A549 (cell line): Measurements from ENCODE around the gene UCP3. TPM values are rescaled to one million over a fixed set of nuclear protein-coding genes. Genes with fewer than 3 reads are reported as not detected.
A peak's percentile ranks its signal among the peaks of the same experiment; 100 is the strongest.

ENCODE experiments used
- ATAC-seq, 2 experiments: fragments of 200-7000 bp in 1 of 2; fragments of >200 bp in 1 of 2; cut with Nextera tagmentation in 1 of 2; cut with Tn5 transposase in 1 of 2; 3 replicates each; pipeline versions ENCODE4 v1.8.0 to v1.9.1; 2018 to 2020; ENCODE audit warnings: mild to moderate bottlenecking in 1 of 2, moderate library complexity in 1 of 2
- CTCF ChIA-PET: fragments of 300-600 bp; sonication (Branson Sonifier 250); formaldehyde crosslinking; extraction: SDS; loops from one replicate; lab custom pipeline; 2021; ENCODE audit warnings: antibody characterized with exemption, inconsistent platforms; lab: Yijun Ruan, JAX
- POLR2A ChIA-PET: fragments of 350-600 bp; formaldehyde crosslinking; extraction: SDS; loops from one replicate; lab custom pipeline; 2021; ENCODE audit warnings: antibody characterized with exemption, inconsistent platforms; lab: Yijun Ruan, JAX
- DNase-seq, 2 experiments: peaks; one replicate each; pipeline versions ENCODE4 v3.0.0 to v3.0.0-alpha.2; 2011 to 2016; ENCODE audit warnings: low read depth in 1 of 2, low spot score in 1 of 2
- FAIRE-seq: peaks from 2 replicates; lab custom pipeline; 2011; peaks lifted over from hg19 to GRCh38; lab: Jason Lieb, UNC
- H3K27ac ChIP-seq, 2 experiments: fragments of >200 bp; sonication (Bioruptor Twin); formaldehyde crosslinking; 3 replicates each; pipeline ENCODE4 v1.5.1; 2016 to 2017
- H3K4me1 ChIP-seq: fragments of >200 bp; sonication (Bioruptor Twin); formaldehyde crosslinking; 3 replicates; pipeline ENCODE4 v1.6.1; 2016
- H3K4me2 ChIP-seq: fragments of >200 bp; sonication (Bioruptor Twin); formaldehyde crosslinking; 3 replicates; pipeline ENCODE4 v1.6.1; 2016
- H3K4me3 ChIP-seq: fragments of >200 bp; sonication (Bioruptor Twin); formaldehyde crosslinking; 3 replicates; pipeline ENCODE4 v1.5.1; 2016
- H3K9me3 ChIP-seq: fragments of >200 bp; sonication (Bioruptor Twin); formaldehyde crosslinking; 3 replicates; pipeline ENCODE4 v1.6.1; 2016
- ATOH8 ChIP-seq: fragments of 250-450 bp; sonication (Bioruptor Pico); IDR thresholded peaks from 2 replicates; pipeline ENCODE4 v1.5.0; 2020; ENCODE audit warnings: low read depth, mild to moderate bottlenecking, moderate library complexity
- CEBPB ChIP-seq, 2 experiments: fragments of >200 bp in 1 of 2; sonication (Bioruptor Twin) in 1 of 2; formaldehyde crosslinking in 1 of 2; IDR thresholded peaks; 2 replicates each; pipeline ENCODE4 v1.6.1; 2012 to 2016
- CTCF ChIP-seq: fragments of >200 bp; sonication (Bioruptor Twin); formaldehyde crosslinking; IDR thresholded peaks from 3 replicates; pipeline ENCODE4 v1.5.1; 2016
- FOSB ChIP-seq: fragments of 250-450 bp; sonication (Bioruptor Pico); IDR thresholded peaks from 2 replicates; pipeline ENCODE4 v1.5.0; 2020; ENCODE audit warnings: mild to moderate bottlenecking, moderate library complexity
- FOXS1 ChIP-seq: fragments of 250-450 bp; sonication (Bioruptor Pico); IDR thresholded peaks from 2 replicates; pipeline ENCODE4 v1.5.0; 2020; ENCODE audit warnings: mild to moderate bottlenecking, moderate library complexity
- HDAC2 ChIP-seq: fragments of 200-600 bp; sonication (generic); IDR thresholded peaks from 2 replicates; pipeline ENCODE4 v1.6.1; 2016
- HES2 ChIP-seq: fragments of >200 bp; sonication (Bioruptor Twin); formaldehyde crosslinking; IDR thresholded peaks from 2 replicates; pipeline ENCODE4 v1.6.1; 2016
- HOXA7 ChIP-seq: fragments of 250-450 bp; sonication (Bioruptor Pico); IDR thresholded peaks from 2 replicates; pipeline ENCODE4 v1.5.0; 2020; ENCODE audit warnings: mild to moderate bottlenecking, moderate library complexity
- JUNB ChIP-seq: fragments of >200 bp; sonication (Bioruptor Twin); formaldehyde crosslinking; IDR thresholded peaks from 2 replicates; pipeline ENCODE4 v1.6.1; 2016
- MAX ChIP-seq: IDR thresholded peaks from 2 replicates; pipeline ENCODE4 v1.6.1; 2012
- MAZ ChIP-seq: fragments of 150-350 bp; IDR thresholded peaks from 2 replicates; pipeline ENCODE4 v1.6.1; 2014; ENCODE audit warnings: antibody characterized with exemption, low read depth, low read length, borderline replicate concordance
- MYC ChIP-seq: IDR thresholded peaks from 2 replicates; pipeline ENCODE4 v1.6.1; 2012; ENCODE audit warnings: mild to moderate bottlenecking, inconsistent platforms, low read length, improper control_type of control experiment, borderline replicate concordance
- POLR2A ChIP-seq: IDR thresholded peaks from 2 replicates; pipeline ENCODE4 v1.6.1; 2012; ENCODE audit warnings: mild to moderate bottlenecking, low read length
- POLR2AphosphoS2 ChIP-seq: conservative IDR thresholded peaks from 2 replicates; pipeline ENCODE4 v1.6.1; 2012; ENCODE audit warnings: low read length, improper control_type of control experiment, inconsistent platforms
- RARB ChIP-seq: fragments of 250-450 bp; sonication (Bioruptor Pico); IDR thresholded peaks from 2 replicates; pipeline ENCODE4 v1.8.0; 2021; ENCODE audit warnings: mild to moderate bottlenecking, moderate library complexity
- RCOR1 ChIP-seq: fragments of 150-350 bp; IDR thresholded peaks from 2 replicates; pipeline ENCODE4 v1.6.1; 2014; ENCODE audit warnings: antibody characterized with exemption, low read length, low read depth
- RFX5 ChIP-seq: fragments of 450-650 bp; IDR thresholded peaks from 2 replicates; pipeline ENCODE4 v1.7.1; 2014; ENCODE audit warnings: antibody characterized with exemption, mild to moderate bottlenecking, moderate library complexity
- RNF2 ChIP-seq: fragments of 200-600 bp; sonication (generic); IDR thresholded peaks from 2 replicates; pipeline ENCODE4 v1.6.1; 2016; ENCODE audit warnings: low read depth, mild to moderate bottlenecking, antibody characterized with exemption, moderate library complexity, borderline replicate concordance
- ZFP36 ChIP-seq: fragments of 450-650 bp; IDR thresholded peaks from 2 replicates; pipeline ENCODE4 v1.6.1; 2014; ENCODE audit warnings: borderline replicate concordance; ENCODE audit not compliant: partially characterized antibody
- ZNF302 ChIP-seq: fragments of 250-450 bp; sonication (Bioruptor Pico); IDR thresholded peaks from 2 replicates; pipeline ENCODE4 v1.9.0; 2021; ENCODE audit warnings: inconsistent platforms, mild to moderate bottlenecking, moderate library complexity
- ZSCAN20 ChIP-seq: fragments of 250-450 bp; sonication (Bioruptor Pico); IDR thresholded peaks from 2 replicates; pipeline ENCODE4 v1.8.0; 2022; ENCODE audit warnings: mild to moderate bottlenecking, moderate library complexity
- WGBS: methylation state at CpG from one replicate; pipeline ENCODE4 v1.1.6; 2017; ENCODE audit errors: missing lambda C conversion rate; 5-methylcytosine and 5-hydroxymethylcytosine counted together
- polyA plus RNA-seq, 4 experiments: library from polyadenylated mRNA; depleted of rRNA in 3 of 4; stranded (reverse); fragments of >200 nt; fragmentation: RNase III in 1 of 4; extraction: RNeasy Plus Mini Kit Qiagen cat#74134 plus additional on column Dnase treatment in 1 of 4; gene quantifications; 2 replicates in 3 of 4; 3 replicates in 1 of 4; pipeline ENCODE4 v1.2.3, GENCODE V29; 2011 to 2017
- TF ChIP-seq, protein P1 (sequence below): fragments of 200-600 bp; sonication (generic); IDR thresholded peaks from 2 replicates; pipeline ENCODE4 v1.6.1; 2016; ENCODE audit warnings: antibody characterized with exemption, mild to moderate bottlenecking, moderate library complexity
- TF ChIP-seq, protein P2 (sequence below): fragments of >200 bp; sonication (Bioruptor Twin); formaldehyde crosslinking; IDR thresholded peaks from 3 replicates; pipeline ENCODE4 v1.6.1; 2016

UCP3 gene
- polyA plus RNA-seq, 2 of the 4 experiments (the other 2 are of a cell fraction) = 1.3 to 1.5 TPM

DNA sequence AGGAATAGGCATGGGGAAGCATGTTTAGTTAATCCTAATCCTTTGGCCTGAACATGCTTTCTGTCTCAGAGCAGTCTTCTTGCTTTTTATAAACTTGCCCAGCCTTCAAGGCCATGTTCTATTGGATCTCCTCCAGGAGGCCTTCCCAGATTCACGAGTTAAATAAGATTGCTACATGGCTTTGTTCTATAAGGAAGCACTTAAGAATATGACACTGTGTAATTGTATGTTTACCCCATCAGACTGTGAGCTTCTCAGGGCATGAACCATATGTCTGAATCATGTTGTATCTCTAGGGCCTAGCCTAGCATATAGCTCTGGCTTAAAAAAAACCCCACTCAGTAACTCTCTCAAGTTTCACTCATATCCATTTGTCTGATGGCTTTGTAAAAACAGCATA lies 26.4 kb upstream of the UCP3 start:
- no peak for FAIRE-seq
- POLR2A ChIA-PET = no interaction called here
- 30% methylated on average over 1 of the region's 1 CpG for WGBS
- H3K4me1 ChIP-seq = peaks cover 32% of the 10 kb centered on the region
- H3K4me2 ChIP-seq = peak overlapping the region; percentile 42
- no peak overlapping the region for H3K4me3 ChIP-seq
- H3K9me3 ChIP-seq = no peaks in the 10 kb centered on the region
- no peak for TF ChIP-seq POLR2AphosphoS2
- peak; percentile 85 for TF ChIP-seq ZFP36
- TF ChIP-seq, all 56 proteins: peak for 1
- CTCF ChIA-PET = no interaction called here
- peak overlapping the region; percentile 38 to 57; a peak in 4 of 6 replicates for H3K27ac ChIP-seq
- DNase-seq (peak in 1 of 2 experiments; percentile 30), ATAC-seq (0 out of 6 replicates have a peak, but pooled peaks of 1 of the 2 experiments have one; percentile 20)

- no peak overlapping the region for H3K27ac ChIP-seq
- H3K9me3 ChIP-seq = no peaks in the 10 kb centered on the region
- no peak for DNase-seq
- POLR2A ChIA-PET = no interaction called here
- no peak for FAIRE-seq
- ATAC-seq = no peak
- 91% methylated on average over 3 of the region's 3 CpGs for WGBS
- H3K4me3 ChIP-seq = no peak overlapping the region
- peaks cover 32% of the 10 kb centered on the region for H3K4me1 ChIP-seq
- H3K4me2 ChIP-seq = no peak overlapping the region
- CTCF ChIA-PET = interaction anchor here (1.1 to 1.6 kb wide), 2 partner anchors 12 to 90 kb away, joined by 3 to 4 read pairs; no protein-coding TSS in a partner anchor
- no peak for TF ChIP-seq HOXA7 (CRISPR knock-in tag)
These were observed 24.2 kb upstream of the UCP3 start for GRCh38 chr11:74033046-74033445.

DNA sequence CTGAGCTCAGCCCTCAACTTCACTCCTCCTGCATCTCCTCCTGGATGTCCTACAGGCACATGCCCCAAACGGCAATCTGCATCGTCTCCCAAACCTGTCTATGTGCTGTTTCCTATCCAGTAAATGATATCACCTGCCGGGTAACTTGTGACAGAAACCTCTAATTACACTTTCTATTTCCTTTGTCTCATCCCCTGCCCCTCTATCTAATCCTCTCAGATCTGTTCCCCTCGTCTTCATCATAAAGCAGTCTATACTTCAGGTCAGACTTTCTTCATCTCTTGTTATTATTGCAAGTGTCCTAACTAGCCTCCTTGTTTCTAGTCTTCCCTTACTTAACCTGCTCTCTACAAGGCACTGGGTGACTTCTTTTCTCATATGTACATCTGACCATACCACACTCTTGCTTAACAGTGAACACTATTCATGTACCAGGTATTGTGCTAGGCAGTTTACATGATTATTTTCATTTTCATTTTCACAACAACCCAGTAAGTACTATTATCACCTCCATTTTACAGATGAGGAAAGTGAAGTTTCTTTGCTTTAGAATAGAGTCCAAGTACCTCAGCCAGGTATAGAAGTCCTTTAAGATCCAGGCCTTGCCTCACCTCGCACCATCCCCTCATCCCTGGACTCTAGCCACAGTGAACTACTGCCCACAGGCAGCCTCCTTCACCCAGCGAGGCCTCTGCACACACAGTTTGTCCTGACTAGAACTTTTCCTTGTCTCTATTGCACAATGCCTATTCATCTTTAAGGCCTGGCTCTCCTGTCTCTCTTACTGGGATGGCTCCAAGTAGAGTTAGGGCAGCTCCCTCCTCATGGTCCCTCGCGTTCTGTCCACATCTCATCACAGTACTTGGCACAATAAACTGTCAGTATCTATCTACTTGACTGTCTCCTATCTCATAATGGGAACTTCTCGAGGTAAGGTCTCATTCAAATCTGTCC lies 22.1 kb upstream of the UCP3 start:
- ChIA-PET POLR2A (interaction anchor here (0.6 kb wide), 1 partner anchor 127 kb away, joined by 3 read pairs; no protein-coding TSS in a partner anchor), CTCF (interaction anchor here (0.6 kb wide), 1 partner anchor 634 kb away, joined by 3 read pairs; no protein-coding TSS in a partner anchor)
- H3K27ac ChIP-seq = no peak overlapping the region
- FAIRE-seq (no peak), ATAC-seq (no peak), DNase-seq (no peak)
- H3K4me1 ChIP-seq = peaks cover 23% of the 10 kb centered on the region
- TF ChIP-seq MAZ = no peak
- no peak for TF ChIP-seq MAX
- TF ChIP-seq RARB (CRISPR knock-in tag) = no peak
- no peak for TF ChIP-seq FOXS1
- TF ChIP-seq ATOH8 = no peak
- TF ChIP-seq MYC = no peak
- TF ChIP-seq CEBPB (IDR thresholded peaks at IDR 0.05) = no peak
- no peak for TF ChIP-seq JUNB
- no peak for TF ChIP-seq RFX5
- no peak for TF ChIP-seq ZNF302 (CRISPR knock-in tag)
- no peak for TF ChIP-seq FOSB (CRISPR knock-in tag)
- no peak for TF ChIP-seq RNF2
- no peak for TF ChIP-seq HDAC2
- TF ChIP-seq, protein P1, sequence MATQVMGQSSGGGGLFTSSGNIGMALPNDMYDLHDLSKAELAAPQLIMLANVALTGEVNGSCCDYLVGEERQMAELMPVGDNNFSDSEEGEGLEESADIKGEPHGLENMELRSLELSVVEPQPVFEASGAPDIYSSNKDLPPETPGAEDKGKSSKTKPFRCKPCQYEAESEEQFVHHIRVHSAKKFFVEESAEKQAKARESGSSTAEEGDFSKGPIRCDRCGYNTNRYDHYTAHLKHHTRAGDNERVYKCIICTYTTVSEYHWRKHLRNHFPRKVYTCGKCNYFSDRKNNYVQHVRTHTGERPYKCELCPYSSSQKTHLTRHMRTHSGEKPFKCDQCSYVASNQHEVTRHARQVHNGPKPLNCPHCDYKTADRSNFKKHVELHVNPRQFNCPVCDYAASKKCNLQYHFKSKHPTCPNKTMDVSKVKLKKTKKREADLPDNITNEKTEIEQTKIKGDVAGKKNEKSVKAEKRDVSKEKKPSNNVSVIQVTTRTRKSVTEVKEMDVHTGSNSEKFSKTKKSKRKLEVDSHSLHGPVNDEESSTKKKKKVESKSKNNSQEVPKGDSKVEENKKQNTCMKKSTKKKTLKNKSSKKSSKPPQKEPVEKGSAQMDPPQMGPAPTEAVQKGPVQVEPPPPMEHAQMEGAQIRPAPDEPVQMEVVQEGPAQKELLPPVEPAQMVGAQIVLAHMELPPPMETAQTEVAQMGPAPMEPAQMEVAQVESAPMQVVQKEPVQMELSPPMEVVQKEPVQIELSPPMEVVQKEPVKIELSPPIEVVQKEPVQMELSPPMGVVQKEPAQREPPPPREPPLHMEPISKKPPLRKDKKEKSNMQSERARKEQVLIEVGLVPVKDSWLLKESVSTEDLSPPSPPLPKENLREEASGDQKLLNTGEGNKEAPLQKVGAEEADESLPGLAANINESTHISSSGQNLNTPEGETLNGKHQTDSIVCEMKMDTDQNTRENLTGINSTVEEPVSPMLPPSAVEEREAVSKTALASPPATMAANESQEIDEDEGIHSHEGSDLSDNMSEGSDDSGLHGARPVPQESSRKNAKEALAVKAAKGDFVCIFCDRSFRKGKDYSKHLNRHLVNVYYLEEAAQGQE = no peak
- no peak for TF ChIP-seq RCOR1
- TF ChIP-seq, protein P2, sequence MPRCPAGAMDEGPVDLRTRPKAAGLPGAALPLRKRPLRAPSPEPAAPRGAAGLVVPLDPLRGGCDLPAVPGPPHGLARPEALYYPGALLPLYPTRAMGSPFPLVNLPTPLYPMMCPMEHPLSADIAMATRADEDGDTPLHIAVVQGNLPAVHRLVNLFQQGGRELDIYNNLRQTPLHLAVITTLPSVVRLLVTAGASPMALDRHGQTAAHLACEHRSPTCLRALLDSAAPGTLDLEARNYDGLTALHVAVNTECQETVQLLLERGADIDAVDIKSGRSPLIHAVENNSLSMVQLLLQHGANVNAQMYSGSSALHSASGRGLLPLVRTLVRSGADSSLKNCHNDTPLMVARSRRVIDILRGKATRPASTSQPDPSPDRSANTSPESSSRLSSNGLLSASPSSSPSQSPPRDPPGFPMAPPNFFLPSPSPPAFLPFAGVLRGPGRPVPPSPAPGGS = no peak
- no peak for TF ChIP-seq HES2
- no peak for TF ChIP-seq CTCF
- TF ChIP-seq POLR2A = no peak
- no peak for TF ChIP-seq ZSCAN20 (CRISPR knock-in tag)
- H3K9me3 ChIP-seq = no peaks in the 10 kb centered on the region
- H3K4me3 ChIP-seq = no peak overlapping the region
- WGBS = 90% methylated on average over 9 of the region's 9 CpGs
- no peak overlapping the region for H3K4me2 ChIP-seq
